Loucy (cell line): ENCODE measurements around the gene PUSL1.

Experiments used
- EZH2phosphoT487 ChIP-seq: fragments of 200-600 bp; IDR thresholded peaks from 2 replicates; pipeline ENCODE4 v1.6.1; 2018; ENCODE audit warnings: antibody characterized with exemption, mild to moderate bottlenecking, moderate library complexity, borderline replicate concordance
- TF ChIP-seq, protein P1 (sequence below): fragments of 200-600 bp; sonication (generic); conservative IDR thresholded peaks from 2 replicates; pipeline ENCODE4 v1.5.1; 2014; ENCODE audit warnings: mild to moderate bottlenecking, antibody characterized with exemption, low read length

GRCh38 chr1:1267488-1268283, 40.7 kb upstream of the PUSL1 start:
- TF ChIP-seq, protein P1, sequence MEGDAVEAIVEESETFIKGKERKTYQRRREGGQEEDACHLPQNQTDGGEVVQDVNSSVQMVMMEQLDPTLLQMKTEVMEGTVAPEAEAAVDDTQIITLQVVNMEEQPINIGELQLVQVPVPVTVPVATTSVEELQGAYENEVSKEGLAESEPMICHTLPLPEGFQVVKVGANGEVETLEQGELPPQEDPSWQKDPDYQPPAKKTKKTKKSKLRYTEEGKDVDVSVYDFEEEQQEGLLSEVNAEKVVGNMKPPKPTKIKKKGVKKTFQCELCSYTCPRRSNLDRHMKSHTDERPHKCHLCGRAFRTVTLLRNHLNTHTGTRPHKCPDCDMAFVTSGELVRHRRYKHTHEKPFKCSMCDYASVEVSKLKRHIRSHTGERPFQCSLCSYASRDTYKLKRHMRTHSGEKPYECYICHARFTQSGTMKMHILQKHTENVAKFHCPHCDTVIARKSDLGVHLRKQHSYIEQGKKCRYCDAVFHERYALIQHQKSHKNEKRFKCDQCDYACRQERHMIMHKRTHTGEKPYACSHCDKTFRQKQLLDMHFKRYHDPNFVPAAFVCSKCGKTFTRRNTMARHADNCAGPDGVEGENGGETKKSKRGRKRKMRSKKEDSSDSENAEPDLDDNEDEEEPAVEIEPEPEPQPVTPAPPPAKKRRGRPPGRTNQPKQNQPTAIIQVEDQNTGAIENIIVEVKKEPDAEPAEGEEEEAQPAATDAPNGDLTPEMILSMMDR = no peak
- no peak for TF ChIP-seq EZH2phosphoT487
